DOHH2 (cell line): Measurements from ENCODE around the gene GPR161.

ENCODE experiments used
- CTCF ChIP-seq: fragments of 200-600 bp; sonication (generic); IDR thresholded peaks from one replicate; pipeline ENCODE4 v1.5.1; 2014; ENCODE audit warnings: antibody characterized with exemption, mild to moderate bottlenecking, low read depth, low read length; ENCODE audit not compliant: poor library complexity, severe bottlenecking
- EZH2phosphoT487 ChIP-seq: fragments of 200-600 bp; sonication (generic); IDR thresholded peaks from 2 replicates; pipeline ENCODE4 v1.6.1; 2017; ENCODE audit warnings: borderline replicate concordance, mild to moderate bottlenecking, antibody characterized with exemption, low read length, moderate library complexity, mixed read lengths

- TF ChIP-seq CTCF (no peak), EZH2phosphoT487 (no peak)
These were observed 85.8 kb downstream of the GPR161 start for GRCh38 chr1:168050880-168051279.
